Hepatocyte (in vitro differentiated cells): ENCODE measurements around the gene RIMBP2. TPM values are rescaled to one million over a fixed set of nuclear protein-coding genes. Genes with fewer than 3 reads are reported as not detected.

ENCODE experiments used
- DNase-seq: peaks from one replicate; pipeline ENCODE4 v3.0.0-alpha.2; 2016; ENCODE audit warnings: low spot score
- H2AFZ ChIP-seq: fragments of 200-600 bp; sonication (generic); 2 replicates; pipeline ENCODE4 v1.6.0; 2016; ENCODE audit warnings: antibody characterized with exemption, mild to moderate bottlenecking
- H3K27ac ChIP-seq: fragments of 200-600 bp; sonication (generic); 2 replicates; pipeline ENCODE4 v1.5.1; 2016; ENCODE audit warnings: mild to moderate bottlenecking
- H3K27me3 ChIP-seq: fragments of 200-600 bp; sonication (generic); 2 replicates; pipeline ENCODE4 v1.6.1; 2016
- H3K36me3 ChIP-seq: fragments of 200-600 bp; sonication (generic); replicated peaks from 2 replicates; pipeline ENCODE4 v1.5.1; 2016; ENCODE audit warnings: low read depth; ENCODE audit not compliant: insufficient read depth
- H3K4me1 ChIP-seq: fragments of 200-600 bp; sonication (generic); 2 replicates; pipeline ENCODE4 v1.5.1; 2016; ENCODE audit warnings: mild to moderate bottlenecking, moderate library complexity; ENCODE audit not compliant: insufficient read depth
- H3K4me2 ChIP-seq: fragments of 200-600 bp; sonication (generic); 2 replicates; pipeline ENCODE4 v1.6.0; 2016
- H3K4me3 ChIP-seq: fragments of 200-600 bp; sonication (generic); 2 replicates; pipeline ENCODE4 v1.5.1; 2016; ENCODE audit warnings: mild to moderate bottlenecking
- H3K79me2 ChIP-seq: fragments of 200-600 bp; sonication (generic); 2 replicates; pipeline ENCODE4 v1.6.0; 2017; ENCODE audit warnings: mild to moderate bottlenecking
- H3K9me2 ChIP-seq: fragments of 200-600 bp; sonication (generic); replicated peaks from 2 replicates; pipeline ENCODE4 v1.6.0; 2017; ENCODE audit warnings: mild to moderate bottlenecking; ENCODE audit not compliant: insufficient read depth
- H3K9me3 ChIP-seq: fragments of 200-600 bp; sonication (generic); 2 replicates; pipeline ENCODE4 v1.5.1; 2016; ENCODE audit warnings: low read depth, mild to moderate bottlenecking
- H4K20me1 ChIP-seq: fragments of 200-600 bp; sonication (generic); 2 replicates; pipeline ENCODE4 v1.6.0; 2016; ENCODE audit warnings: mild to moderate bottlenecking; ENCODE audit not compliant: insufficient read depth, poor library complexity, severe bottlenecking
- CTCF ChIP-seq: fragments of 200-600 bp; sonication (generic); IDR thresholded peaks from 2 replicates; pipeline ENCODE4 v1.5.1; 2016; ENCODE audit warnings: antibody characterized with exemption, mild to moderate bottlenecking; ENCODE audit not compliant: poor library complexity
- EZH2 ChIP-seq: fragments of 200-600 bp; sonication (generic); IDR thresholded peaks from 2 replicates; pipeline ENCODE4 v1.6.1; 2016; ENCODE audit warnings: antibody characterized with exemption, mild to moderate bottlenecking, borderline replicate concordance
- EZH2phosphoT487 ChIP-seq: fragments of 200-600 bp; sonication (generic); IDR thresholded peaks from one replicate; pipeline ENCODE4 v1.6.1; 2018; ENCODE audit warnings: antibody characterized with exemption, mild to moderate bottlenecking, low read depth, moderate library complexity; ENCODE audit not compliant: unreplicated experiment, severe bottlenecking
- WGBS: methylation state at CpG from one replicate; pipeline ENCODE4 v1.1.6; 2016; ENCODE audit warnings: low lambda C conversion rate; ENCODE audit errors: missing lambda C conversion rate; 5-methylcytosine and 5-hydroxymethylcytosine counted together
- polyA plus RNA-seq: library from polyadenylated mRNA; unstranded; fragments of >200 nt; fragmentation: Nextera tagmentation; extraction: Ambion mirVana; gene quantifications from 2 replicates; pipeline ENCODE4 v1.2.1, GENCODE V29; 2016
- total RNA-seq: library from RNA; depleted of rRNA; stranded (reverse); fragments of >200 nt; gene quantifications from 2 replicates; pipeline ENCODE4 v1.2.3, GENCODE V29; 2014

Gene RIMBP2
- total and polyA plus RNA-seq, 2 experiments from 2014 or later = 2.5 to 4.4 TPM

- no peaks in the 10 kb centered on the region for H4K20me1 ChIP-seq
- no peaks in the 10 kb centered on the region for H3K9me2 ChIP-seq
- no peaks in the 10 kb centered on the region for H3K9me3 ChIP-seq
- H3K4me2 ChIP-seq = no peak overlapping the region
- H3K79me2 ChIP-seq = no peaks in the 10 kb centered on the region
- H3K27ac ChIP-seq = no peak overlapping the region
- H2AFZ ChIP-seq = no peak overlapping the region
- DNase-seq = no peak
- H3K4me1 ChIP-seq = no peaks in the 10 kb centered on the region
- H3K36me3 ChIP-seq = no peaks in the 10 kb centered on the region
- no peaks in the 10 kb centered on the region for H3K27me3 ChIP-seq
- no peak for TF ChIP-seq CTCF
- no peak for TF ChIP-seq EZH2phosphoT487
- no peak for TF ChIP-seq EZH2
- no peak overlapping the region for H3K4me3 ChIP-seq
- WGBS = 86% methylated on average over 11 of the region's 11 CpGs
Measured at GRCh38 chr12:130593056-130593455, 123.0 kb downstream of the RIMBP2 start.

- H3K4me3 ChIP-seq = no peak overlapping the region
- H2AFZ ChIP-seq = no peak overlapping the region
- H3K27me3 ChIP-seq = no peaks in the 10 kb centered on the region
- no peaks in the 10 kb centered on the region for H4K20me1 ChIP-seq
- H3K27ac ChIP-seq = no peak overlapping the region
- no peaks in the 10 kb centered on the region for H3K9me2 ChIP-seq
- no peaks in the 10 kb centered on the region for H3K9me3 ChIP-seq
- 92% methylated on average over 23 of the region's 23 CpGs for WGBS
- no peaks in the 10 kb centered on the region for H3K4me1 ChIP-seq
- H3K36me3 ChIP-seq = no peaks in the 10 kb centered on the region
- H3K79me2 ChIP-seq = no peaks in the 10 kb centered on the region
- H3K4me2 ChIP-seq = no peak overlapping the region
- TF ChIP-seq EZH2 (no peak), EZH2phosphoT487 (no peak), CTCF (no peak)
- no peak for DNase-seq
Measured at GRCh38 chr12:130592641-130593040, 123.5 kb downstream of the RIMBP2 start.

GRCh38 chr12:130591736-130592135, 124.4 kb downstream of the RIMBP2 start:
- no peak for DNase-seq
- Histone ChIP-seq H3K4me3 (no peak overlapping the region), H3K27me3 (no peaks in the 10 kb centered on the region), H3K9me3 (no peaks in the 10 kb centered on the region), H3K4me1 (no peaks in the 10 kb centered on the region), H2AFZ (no peak overlapping the region), H3K36me3 (no peaks in the 10 kb centered on the region), H3K9me2 (no peaks in the 10 kb centered on the region), H4K20me1 (no peaks in the 10 kb centered on the region), H3K4me2 (no peak overlapping the region), H3K27ac (no peak overlapping the region), H3K79me2 (no peaks in the 10 kb centered on the region)
- 83% methylated on average over 9 of the region's 9 CpGs for WGBS
- TF ChIP-seq CTCF = no peak
- TF ChIP-seq EZH2phosphoT487 = no peak
- TF ChIP-seq EZH2 = no peak

GRCh38 chr12:130590685-130591084, 125.4 kb downstream of the RIMBP2 start:
- no peaks in the 10 kb centered on the region for H3K9me3 ChIP-seq
- no peaks in the 10 kb centered on the region for H4K20me1 ChIP-seq
- H2AFZ ChIP-seq = no peak overlapping the region
- H3K79me2 ChIP-seq = no peaks in the 10 kb centered on the region
- DNase-seq = no peak
- no peaks in the 10 kb centered on the region for H3K36me3 ChIP-seq
- no peaks in the 10 kb centered on the region for H3K27me3 ChIP-seq
- no peaks in the 10 kb centered on the region for H3K9me2 ChIP-seq
- 94% methylated on average over 12 of the region's 12 CpGs for WGBS
- no peak overlapping the region for H3K4me3 ChIP-seq
- no peaks in the 10 kb centered on the region for H3K4me1 ChIP-seq
- no peak overlapping the region for H3K4me2 ChIP-seq
- no peak overlapping the region for H3K27ac ChIP-seq
- TF ChIP-seq EZH2phosphoT487 (no peak), EZH2 (no peak), CTCF (no peak)
